HG02678 (cell line): ENCODE measurements around the gene CD8B.
"Not testable (repeated sequence)": the region's sequence is repeated elsewhere in the genome, so short reads cannot be mapped to it uniquely, and the experiment has no call there.

Source experiments
- ATAC-seq: cut with Tn5 transposase; IDR thresholded peaks from one replicate; pipeline ENCODE4 v1.9.1; 2021; ENCODE audit warnings: mild to moderate bottlenecking, moderate library complexity; ENCODE audit not compliant: unreplicated experiment

CD8B gene

GRCh38 chr2:86861628-86862379, at the start of gene CD8B:
CD8B (minus strand) TSS chr2:86861886; CDS start chr2:86861865, 21 bp downstream.
- not testable (repeated sequence) for ATAC-seq

GRCh38 chr2:86905868-86906267, 44.2 kb upstream of the CD8B start:
- not testable (repeated sequence) for ATAC-seq

GRCh38 chr2:86900687-86901086, 39.0 kb upstream of the CD8B start:
- not testable (repeated sequence) for ATAC-seq

GRCh38 chr2:86886026-86886425, 24.3 kb upstream of the CD8B start:
- not testable (repeated sequence) for ATAC-seq

GRCh38 chr2:86882865-86883264, 21.2 kb upstream of the CD8B start:
- ATAC-seq, result not testable (repeated sequence)

GRCh38 chr2:86882118-86882665, 20.5 kb upstream of the CD8B start:
- ATAC-seq, result not testable (repeated sequence)

- not testable (repeated sequence) for ATAC-seq
These were observed 17.3 kb upstream of the CD8B start for GRCh38 chr2:86878986-86879385.

GRCh38 chr2:86870941-86871340, 9.3 kb upstream of the CD8B start:
- ATAC-seq, result not testable (repeated sequence)

GRCh38 chr2:86868895-86869468, 7.3 kb upstream of the CD8B start:
- ATAC-seq, result not testable (repeated sequence)

GRCh38 chr2:86862380-86862703, 656 bp upstream of the CD8B start:
- not testable (repeated sequence) for ATAC-seq

GRCh38 chr2:86861175-86861574, 511 bp downstream of the CD8B start:
- ATAC-seq, result not testable (repeated sequence)

GRCh38 chr2:86860573-86860972, 1.1 kb downstream of the CD8B start:
- ATAC-seq, result not testable (repeated sequence)

GRCh38 chr2:86857688-86858087, 4.0 kb downstream of the CD8B start:
- not testable (repeated sequence) for ATAC-seq

- ATAC-seq, result not testable (repeated sequence)
These were observed 5.2 kb downstream of the CD8B start for GRCh38 chr2:86856498-86856897.

- not testable (repeated sequence) for ATAC-seq
These were observed 5.7 kb downstream of the CD8B start for GRCh38 chr2:86855981-86856380.

GRCh38 chr2:86851581-86851980, 10.1 kb downstream of the CD8B start:
- not testable (repeated sequence) for ATAC-seq

- not testable (repeated sequence) for ATAC-seq
These were observed 19.0 kb downstream of the CD8B start for GRCh38 chr2:86842607-86843234.

GRCh38 chr2:86841330-86841729, 20.4 kb downstream of the CD8B start:
- not testable (repeated sequence) for ATAC-seq

- ATAC-seq, result not testable (repeated sequence)
These were observed 21.7 kb downstream of the CD8B start for GRCh38 chr2:86839871-86840548.

GRCh38 chr2:86839455-86839854, 22.2 kb downstream of the CD8B start:
- not testable (repeated sequence) for ATAC-seq

- ATAC-seq, result not testable (repeated sequence)
These were observed 24.0 kb downstream of the CD8B start for GRCh38 chr2:86837714-86838113.
